H9 (cell line): ENCODE data around the gene IQGAP3. TPM values are rescaled to one million over a fixed set of nuclear protein-coding genes. Genes with fewer than 3 reads are reported as not detected.

Experiments
- DNase-seq: peaks from one replicate; pipeline ENCODE4 v3.0.0-alpha.2; 2017
- H2AFZ ChIP-seq: one replicate; pipeline ENCODE4 v1.6.1; 2013; ENCODE audit warnings: mild to moderate bottlenecking, low read length, control low read depth, moderate library complexity
- H2AK5ac ChIP-seq: 2 replicates; pipeline ENCODE4 v1.6.1; 2013; ENCODE audit warnings: low read length, control low read depth, mixed read lengths; ENCODE audit not compliant: insufficient read length
- H2BK120ac ChIP-seq: one replicate; pipeline ENCODE4 v1.6.1; 2013; ENCODE audit warnings: low read depth, mild to moderate bottlenecking, low read length, control low read depth, inconsistent platforms; ENCODE audit not compliant: poor library complexity, severe bottlenecking
- H2BK12ac ChIP-seq: 2 replicates; pipeline ENCODE4 v1.6.1; 2013; ENCODE audit warnings: low read length, control low read depth, mixed read lengths, low read depth; ENCODE audit not compliant: insufficient read length
- H2BK15ac ChIP-seq: 2 replicates; pipeline ENCODE4 v1.6.1; 2013; ENCODE audit warnings: low read depth, low read length, control low read depth
- H2BK20ac ChIP-seq: one replicate; pipeline ENCODE4 v1.6.1; 2013; ENCODE audit warnings: low read depth, mild to moderate bottlenecking, low read length, control low read depth, inconsistent platforms; ENCODE audit not compliant: poor library complexity, severe bottlenecking
- H2BK5ac ChIP-seq: 2 replicates; pipeline ENCODE4 v1.6.1; 2013; ENCODE audit warnings: low read length, control low read depth, mixed read lengths; ENCODE audit not compliant: insufficient read length
- H3K14ac ChIP-seq: 2 replicates; pipeline ENCODE4 v1.6.1; 2013; ENCODE audit warnings: low read length, control low read depth; ENCODE audit not compliant: insufficient read depth
- H3K18ac ChIP-seq: 2 replicates; pipeline ENCODE4 v1.6.1; 2013; ENCODE audit warnings: low read depth, mild to moderate bottlenecking, mixed read lengths, low read length, control low read depth; ENCODE audit not compliant: insufficient read length
- H3K23ac ChIP-seq: 2 replicates; pipeline ENCODE4 v1.6.1; 2013; ENCODE audit warnings: low read length, control low read depth, mixed read lengths, low read depth; ENCODE audit not compliant: insufficient read length
- H3K23me2 ChIP-seq: 2 replicates; pipeline ENCODE4 v1.6.1; 2013; ENCODE audit warnings: low read depth, mild to moderate bottlenecking, mixed read lengths, low read length, control low read depth; ENCODE audit not compliant: insufficient read length, poor library complexity, severe bottlenecking
- H3K27ac ChIP-seq: 2 replicates; pipeline ENCODE4 v1.5.1; 2013; ENCODE audit warnings: low read length, control low read depth, mixed read lengths, low read depth; ENCODE audit not compliant: insufficient read length
- H3K27me3 ChIP-seq: 2 replicates; pipeline ENCODE4 v1.6.1; 2013; ENCODE audit warnings: low read length, control low read depth, inconsistent platforms; ENCODE audit not compliant: insufficient read depth
- H3K4ac ChIP-seq: 2 replicates; pipeline ENCODE4 v1.6.1; 2013; ENCODE audit warnings: low read depth, mild to moderate bottlenecking, control low read depth, inconsistent platforms, low read length, moderate library complexity
- H3K4me1 ChIP-seq: 2 replicates; pipeline ENCODE4 v1.6.1; 2013; ENCODE audit warnings: low read length, control low read depth, inconsistent platforms; ENCODE audit not compliant: insufficient read depth
- H3K4me2 ChIP-seq: 2 replicates; pipeline ENCODE4 v1.6.1; 2013; ENCODE audit warnings: low read length, control low read depth, mixed read lengths; ENCODE audit not compliant: insufficient read length, insufficient read depth
- H3K56ac ChIP-seq: 2 replicates; pipeline ENCODE4 v1.6.1; 2013; ENCODE audit warnings: low read depth, mild to moderate bottlenecking, mixed read lengths, low read length, control low read depth; ENCODE audit not compliant: insufficient read length
- H3K79me1 ChIP-seq: 2 replicates; pipeline ENCODE4 v1.6.1; 2013; ENCODE audit warnings: low read depth, mild to moderate bottlenecking, moderate library complexity, low read length, control low read depth, inconsistent platforms; ENCODE audit not compliant: insufficient read depth, poor library complexity, severe bottlenecking
- H3K79me2 ChIP-seq: 2 replicates; pipeline ENCODE4 v1.6.1; 2013; ENCODE audit warnings: low read length, control low read depth, inconsistent platforms; ENCODE audit not compliant: insufficient read depth
- H3K9ac ChIP-seq: 2 replicates; pipeline ENCODE4 v1.6.1; 2013; ENCODE audit warnings: low read length, control low read depth, mixed read lengths; ENCODE audit not compliant: insufficient read length; ENCODE audit errors: extremely low read depth
- H3K9me3 ChIP-seq: one replicate; pipeline ENCODE4 v1.6.1; 2013; ENCODE audit warnings: low read depth, low read length, inconsistent platforms; ENCODE audit not compliant: control insufficient read depth
- H3T11ph ChIP-seq: one replicate; pipeline ENCODE4 v1.6.1; 2013; ENCODE audit warnings: mild to moderate bottlenecking, low read length, control low read depth, inconsistent platforms
- H4K20me1 ChIP-seq: one replicate; pipeline ENCODE4 v1.6.1; 2013; ENCODE audit not compliant: control insufficient read depth, insufficient read length, insufficient read depth
- H4K5ac ChIP-seq: 2 replicates; pipeline ENCODE4 v1.6.1; 2013; ENCODE audit warnings: low read depth, mild to moderate bottlenecking, mixed read lengths, low read length, control low read depth; ENCODE audit not compliant: insufficient read length
- H4K8ac ChIP-seq: replicated peaks from 2 replicates; pipeline ENCODE4 v1.6.1; 2013; ENCODE audit warnings: low read length, control low read depth, mixed read lengths, low read depth; ENCODE audit not compliant: insufficient read length
- H4K91ac ChIP-seq: 2 replicates; pipeline ENCODE4 v1.6.1; 2013; ENCODE audit warnings: low read depth, mild to moderate bottlenecking, moderate library complexity, mixed read lengths, low read length, control low read depth; ENCODE audit not compliant: insufficient read length
- H3K27ac Mint-ChIP-seq, 3 experiments: 2 replicates in 2 of 3; 3 replicates in 1 of 3; pipeline ENCODE4 v1.8.0; 2020 to 2021; ENCODE audit warnings: mixed read lengths in 3 of 3, mild to moderate bottlenecking in 1 of 3, moderate library complexity in 1 of 3
- H3K27me3 Mint-ChIP-seq: 2 replicates; pipeline ENCODE4 v1.8.0; 2021; ENCODE audit warnings: low read depth, mild to moderate bottlenecking, moderate library complexity, mixed read lengths
- H3K36me3 Mint-ChIP-seq, 3 experiments: 2 replicates in 2 of 3; 3 replicates in 1 of 3; pipeline ENCODE4 v1.8.0; 2020 to 2021; ENCODE audit warnings: low read depth in 3 of 3, mixed read lengths in 3 of 3; ENCODE audit not compliant: insufficient read depth in 1 of 3
- H3K4me1 Mint-ChIP-seq, 2 experiments: 2 replicates each; pipeline ENCODE4 v1.8.0; 2020; ENCODE audit warnings: mixed read lengths in 2 of 2
- H3K4me3 Mint-ChIP-seq, 2 experiments: 2 replicates in 1 of 2; 3 replicates in 1 of 2; pipeline ENCODE4 v1.8.0; 2020 to 2021; ENCODE audit warnings: mild to moderate bottlenecking in 2 of 2, mixed read lengths in 2 of 2, moderate library complexity in 1 of 2
- H3K9me3 Mint-ChIP-seq, 2 experiments: 2 replicates in 1 of 2; 3 replicates in 1 of 2; pipeline ENCODE4 v1.8.0; 2020; ENCODE audit warnings: mild to moderate bottlenecking in 2 of 2, mixed read lengths in 2 of 2, moderate library complexity in 1 of 2
- WGBS: extraction: QIAGEN DNeasy Blood & Tissue Kit; methylation state at CpG from one replicate; pipeline ENCODE4 v1.1.7; 2013; ENCODE audit warnings: missing lambda C conversion rate, low lambda C conversion rate, mixed read lengths; ENCODE audit not compliant: insufficient read length; ENCODE audit errors: extremely low coverage; 5-methylcytosine and 5-hydroxymethylcytosine counted together
- total RNA-seq: library from RNA; stranded (reverse); gene quantifications from 2 replicates; pipeline ENCODE4 v1.2.1, GENCODE V29; 2021
- TF ChIP-seq, protein P1 (sequence below): fragments of 200-600 bp; sonication (generic); conservative IDR thresholded peaks from 3 replicates; pipeline ENCODE4 v1.8.0; 2021; ENCODE audit warnings: antibody characterized with exemption, mild to moderate bottlenecking

Gene IQGAP3
- total RNA-seq, 1 experiment from 2014 or later = 24.5 TPM

DNA sequence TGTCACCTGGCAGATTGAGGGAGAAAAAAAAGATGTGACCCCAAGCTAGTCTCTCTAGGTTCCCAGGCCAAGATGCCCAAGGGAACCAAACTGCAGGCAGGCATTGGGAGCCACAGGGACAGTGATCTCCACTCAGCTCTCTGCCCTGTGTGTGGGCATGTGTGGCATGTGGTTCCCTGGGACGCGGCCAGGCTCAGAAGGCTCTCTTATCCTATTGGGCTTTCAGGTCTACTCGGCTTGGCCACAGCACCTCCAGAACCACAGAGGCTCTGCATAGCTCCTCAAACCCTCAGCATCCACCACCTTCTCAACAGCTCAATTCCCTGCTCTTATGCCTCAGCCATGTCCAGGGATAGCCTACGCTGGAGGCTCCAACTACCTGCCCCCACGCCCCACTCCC, 22.0 kb downstream of the IQGAP3 start:
- WGBS = no CpG with 5 or more reads among the region's 5 CpGs
- Histone ChIP-seq H2BK15ac (no peak overlapping the region), H2BK12ac (no peak overlapping the region), H2BK5ac (no peak overlapping the region), H3K27me3 (no peaks in the 10 kb centered on the region), H3K4me2 (no peak overlapping the region), H4K20me1 (no peaks in the 10 kb centered on the region), H3K27ac (no peak overlapping the region), H3K79me1 (no peaks in the 10 kb centered on the region), H3K14ac (no peak overlapping the region), H3T11ph (no peak overlapping the region), H2BK20ac (no peak overlapping the region), H4K91ac (no peak overlapping the region), H3K18ac (no peak overlapping the region), H3K23ac (no peak overlapping the region), H3K23me2 (no peaks in the 10 kb centered on the region), H3K4me1 (no peaks in the 10 kb centered on the region), H3K79me2 (no peaks in the 10 kb centered on the region), H2AFZ (no peak overlapping the region), H3K4ac (no peak overlapping the region), H4K5ac (no peak overlapping the region), H2AK5ac (no peak overlapping the region), H3K9me3 (no peaks in the 10 kb centered on the region), H4K8ac (no peak overlapping the region), H2BK120ac (no peak overlapping the region), H3K56ac (no peak overlapping the region), H3K9ac (no peak overlapping the region)
- Mint-ChIP-seq H3K4me1 (no peaks in the 10 kb centered on the region), H3K4me3 (no peak overlapping the region), H3K27ac (no peak overlapping the region; a peak in 1 of 7 replicates), H3K27me3 (no peaks in the 10 kb centered on the region), H3K9me3 (no peaks in the 10 kb centered on the region), H3K36me3 (peaks cover 10 to 60% (median 45%) of the 10 kb centered on the region in 3 experiments)
- no peak for DNase-seq
- TF ChIP-seq, protein P1, sequence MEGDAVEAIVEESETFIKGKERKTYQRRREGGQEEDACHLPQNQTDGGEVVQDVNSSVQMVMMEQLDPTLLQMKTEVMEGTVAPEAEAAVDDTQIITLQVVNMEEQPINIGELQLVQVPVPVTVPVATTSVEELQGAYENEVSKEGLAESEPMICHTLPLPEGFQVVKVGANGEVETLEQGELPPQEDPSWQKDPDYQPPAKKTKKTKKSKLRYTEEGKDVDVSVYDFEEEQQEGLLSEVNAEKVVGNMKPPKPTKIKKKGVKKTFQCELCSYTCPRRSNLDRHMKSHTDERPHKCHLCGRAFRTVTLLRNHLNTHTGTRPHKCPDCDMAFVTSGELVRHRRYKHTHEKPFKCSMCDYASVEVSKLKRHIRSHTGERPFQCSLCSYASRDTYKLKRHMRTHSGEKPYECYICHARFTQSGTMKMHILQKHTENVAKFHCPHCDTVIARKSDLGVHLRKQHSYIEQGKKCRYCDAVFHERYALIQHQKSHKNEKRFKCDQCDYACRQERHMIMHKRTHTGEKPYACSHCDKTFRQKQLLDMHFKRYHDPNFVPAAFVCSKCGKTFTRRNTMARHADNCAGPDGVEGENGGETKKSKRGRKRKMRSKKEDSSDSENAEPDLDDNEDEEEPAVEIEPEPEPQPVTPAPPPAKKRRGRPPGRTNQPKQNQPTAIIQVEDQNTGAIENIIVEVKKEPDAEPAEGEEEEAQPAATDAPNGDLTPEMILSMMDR = no peak
